ENCODE results near the gene CR1.
"Not testable (repeated sequence)": the region's sequence is repeated elsewhere in the genome, so short reads cannot be mapped to it uniquely, and the experiment has no call there.

The CR1 gene

GRCh38 chr1:207503950-207504349, 8.0 kb downstream of the CR1 start:
- no peak for DNase-seq (ENCODE audit: low spot score)

GRCh38 chr1:207504438-207504837, 8.5 kb downstream of the CR1 start:
- no peak for DNase-seq (ENCODE audit: low spot score)

DNA sequence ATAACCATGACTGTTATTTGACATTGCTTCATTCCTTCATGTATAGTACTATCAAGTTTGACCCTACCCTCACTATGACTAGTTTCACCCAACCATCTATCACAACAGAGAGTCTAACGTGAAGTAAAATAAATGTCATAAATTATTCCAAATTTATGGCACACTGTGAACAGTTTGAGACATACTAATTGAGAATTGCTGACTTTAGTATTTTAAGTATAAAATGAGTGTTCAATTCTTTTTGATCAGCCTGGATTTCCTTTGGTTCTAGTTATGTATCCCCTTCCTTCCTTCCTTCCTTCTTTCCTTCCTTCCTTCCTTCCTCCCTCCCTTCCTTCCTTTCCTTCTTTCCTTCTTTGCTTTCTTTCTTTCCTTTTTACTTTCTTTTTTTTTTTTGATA, 14.5 kb downstream of the CR1 start:
- no peak for DNase-seq (ENCODE audit: low spot score)

DNA sequence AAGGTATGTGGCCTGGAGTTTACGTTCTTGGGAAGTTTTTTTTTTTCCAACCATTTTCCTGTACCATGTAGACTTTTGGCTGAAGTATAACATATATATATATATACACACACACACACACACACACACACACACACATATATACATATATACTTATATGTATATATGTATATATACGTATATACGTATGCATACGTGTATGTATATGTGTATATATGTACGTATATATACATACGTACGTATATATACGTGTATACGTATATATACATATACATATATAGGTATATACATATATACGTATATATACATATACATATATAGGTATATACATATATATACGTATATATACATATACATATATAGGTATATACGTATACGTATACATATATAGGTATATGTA, 18.9 kb downstream of the CR1 start:
- no peak for DNase-seq (ENCODE audit: low spot score)

GRCh38 chr1:207516729-207517128, 20.8 kb downstream of the CR1 start:
- no peak for DNase-seq (ENCODE audit: low spot score)

DNA sequence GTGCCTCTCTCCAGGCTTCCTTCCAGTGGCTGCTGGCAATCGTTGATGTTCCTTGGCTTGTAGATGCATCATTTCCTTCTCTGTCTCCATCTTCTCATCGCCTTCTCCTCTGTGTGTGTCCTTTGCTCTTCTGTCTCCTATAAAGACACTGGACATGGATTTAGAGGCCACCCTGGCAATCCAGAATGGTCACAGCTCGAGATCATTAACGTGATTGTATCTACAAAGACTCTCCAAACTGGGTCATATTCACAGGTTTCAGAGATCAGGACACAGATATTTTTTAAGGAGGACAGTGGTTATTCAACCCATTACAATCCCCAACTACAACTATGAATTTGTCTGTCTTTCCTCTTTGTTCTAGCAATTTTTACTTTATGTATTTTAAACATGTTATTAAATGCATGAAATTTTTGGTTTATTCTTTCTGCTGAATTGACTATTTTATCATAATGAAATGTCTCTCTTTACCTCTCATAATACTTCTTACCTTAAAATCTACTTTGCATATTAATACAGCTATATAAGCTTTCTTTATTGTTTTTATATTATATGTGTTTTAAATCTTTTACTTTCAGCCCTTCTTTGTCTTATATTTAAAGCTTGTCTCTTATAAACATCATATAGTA, 22.8 kb downstream of the CR1 start:
- no peak for DNase-seq (ENCODE audit: low spot score)

GRCh38 chr1:207519505-207520399, 23.8 kb downstream of the CR1 start:
- no peak for DNase-seq (ENCODE audit: low spot score)

DNA sequence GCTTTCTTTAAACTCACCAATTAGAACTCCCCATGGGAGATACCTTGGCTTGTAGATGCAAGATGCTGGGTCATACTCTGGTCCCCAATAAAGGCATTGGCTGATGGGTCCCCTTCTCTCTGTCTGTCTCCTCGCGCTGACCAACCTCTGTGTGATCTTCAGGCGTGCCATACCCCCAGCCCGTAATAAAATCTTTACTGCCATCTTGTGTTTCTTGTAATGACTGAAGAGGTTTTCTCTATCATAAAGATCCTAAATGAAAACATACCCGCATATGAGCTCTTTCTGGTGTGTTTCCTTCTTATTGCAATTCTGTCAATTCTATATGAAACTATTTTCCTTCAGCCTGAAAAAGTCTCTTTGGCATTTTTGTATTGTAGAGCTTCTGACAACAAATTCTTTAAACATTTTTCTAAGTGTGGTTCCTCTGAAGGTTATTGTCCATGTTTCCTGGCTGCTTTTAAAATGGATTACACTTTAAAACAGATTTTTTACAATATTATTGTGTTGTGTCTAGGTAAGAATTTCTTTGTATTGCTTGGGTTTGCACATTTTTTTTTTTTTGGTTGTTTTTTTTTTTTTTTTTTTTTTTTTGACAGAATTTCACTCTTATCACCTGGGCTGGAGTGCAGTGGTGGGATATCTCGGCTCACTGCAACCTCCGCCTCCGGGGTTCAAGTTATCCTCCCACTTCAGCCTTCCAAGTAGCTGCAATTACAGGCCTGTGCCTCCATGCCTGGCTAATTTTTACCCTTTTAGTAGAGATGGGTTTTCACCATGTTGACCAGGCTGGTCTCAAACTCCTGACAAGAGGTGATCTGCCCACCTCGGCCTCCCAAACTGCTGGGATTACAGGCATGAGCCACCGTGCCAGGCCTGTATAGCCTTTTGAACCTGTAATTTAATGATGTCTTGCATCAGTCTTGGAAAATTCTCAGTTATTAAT, 24.7 kb downstream of the CR1 start:
- not testable (repeated sequence) for DNase-seq (ENCODE audit: low spot score)

DNA sequence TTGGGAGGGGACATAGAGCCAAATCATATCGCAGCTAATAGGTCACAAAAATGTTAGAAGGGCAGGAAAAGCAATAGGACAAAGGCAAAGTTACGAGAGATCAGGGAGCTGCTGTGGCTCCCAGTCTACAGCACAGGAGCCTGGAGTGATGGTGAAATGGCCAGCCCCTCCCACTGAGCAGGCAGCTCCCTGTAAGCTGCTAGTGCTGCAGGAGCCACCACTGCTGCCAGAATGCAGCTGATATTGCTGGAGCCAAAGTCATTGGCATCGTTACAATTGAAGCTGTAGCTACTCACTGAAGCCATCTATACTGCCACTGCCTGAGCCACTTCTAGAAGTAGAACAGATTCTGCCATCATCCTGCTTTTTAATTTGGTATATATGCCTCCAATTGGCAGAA, 29.3 kb downstream of the CR1 start:
- DNase-seq (ENCODE audit: low spot score): not testable (repeated sequence)

GRCh38 chr1:207528401-207528800, 32.4 kb downstream of the CR1 start:
- not testable (repeated sequence) for DNase-seq (ENCODE audit: low spot score)

DNA sequence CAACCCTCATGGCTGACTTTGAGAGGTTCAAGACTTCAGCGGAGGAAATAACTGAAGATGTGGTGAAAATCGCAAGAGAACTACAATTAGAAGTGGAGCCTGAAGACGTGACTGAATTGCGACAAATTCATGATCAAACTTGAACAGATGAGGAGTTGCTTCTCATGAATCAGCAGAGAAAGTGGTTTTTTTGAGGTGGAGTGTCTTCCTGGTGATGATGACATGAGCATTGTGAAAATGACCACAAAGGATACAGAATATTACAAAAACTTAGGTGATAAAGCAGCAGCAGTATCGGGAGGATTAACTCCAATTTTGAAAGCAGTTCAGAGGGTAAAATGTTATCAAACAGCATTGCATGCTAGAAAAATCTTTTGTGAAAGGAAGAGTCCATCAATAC, 40.3 kb downstream of the CR1 start:
- not testable (repeated sequence) for DNase-seq (ENCODE audit: low spot score)

DNA sequence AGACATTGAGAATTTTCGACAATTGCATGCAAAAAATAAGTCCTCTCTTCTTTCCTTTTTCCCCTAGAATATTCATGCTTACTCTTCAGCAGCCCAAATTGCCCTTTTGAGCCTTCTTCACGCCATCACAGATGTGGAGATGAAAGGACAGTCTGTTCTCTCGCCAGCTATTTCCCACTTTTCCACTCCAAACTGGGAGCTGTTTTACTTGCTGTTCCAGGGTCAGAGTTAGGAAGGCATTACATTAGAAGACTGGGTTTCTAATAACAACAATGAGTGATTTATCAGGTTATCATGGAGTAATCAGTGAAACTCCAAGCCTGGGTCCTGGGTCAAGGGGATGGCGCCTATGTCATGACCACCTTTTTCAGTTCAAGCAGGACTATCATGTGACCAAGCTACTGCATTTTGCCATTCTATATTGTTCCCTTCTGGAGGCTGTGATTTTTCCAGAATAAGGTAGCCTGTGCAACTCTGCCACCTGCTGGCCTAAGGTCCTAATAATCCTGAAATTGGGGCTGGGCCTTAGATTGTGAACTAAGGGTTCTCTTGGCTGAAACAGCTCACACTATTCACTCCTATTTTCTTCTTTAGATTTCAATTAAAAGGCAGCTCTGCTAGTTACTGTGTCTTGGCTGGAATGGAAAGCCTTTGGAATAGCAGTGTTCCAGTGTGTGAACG, 50.9 kb downstream of the CR1 start:
- not testable (repeated sequence) for DNase-seq (ENCODE audit: low spot score)

DNA sequence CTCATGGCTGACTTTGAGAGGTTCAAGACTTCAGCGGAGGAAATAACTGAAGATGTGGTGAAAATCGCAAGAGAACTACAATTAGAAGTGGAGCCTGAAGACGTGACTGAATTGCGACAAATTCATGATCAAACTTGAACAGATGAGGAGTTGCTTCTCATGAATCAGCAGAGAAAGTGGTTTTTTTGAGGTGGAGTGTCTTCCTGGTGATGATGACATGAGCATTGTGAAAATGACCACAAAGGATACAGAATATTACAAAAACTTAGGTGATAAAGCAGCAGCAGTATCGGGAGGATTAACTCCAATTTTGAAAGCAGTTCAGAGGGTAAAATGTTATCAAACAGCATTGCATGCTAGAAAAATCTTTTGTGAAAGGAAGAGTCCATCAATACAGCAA, 58.9 kb downstream of the CR1 start:
- not testable (repeated sequence) for DNase-seq (ENCODE audit: low spot score)

- DNase-seq (ENCODE audit: low spot score): no peak
These were observed 69.8 kb downstream of the CR1 start for GRCh38 chr1:207565546-207566468.

- not testable (repeated sequence) for DNase-seq (ENCODE audit: low spot score)
These were observed 76.0 kb downstream of the CR1 start for GRCh38 chr1:207571926-207572325.

- DNase-seq (ENCODE audit: low spot score): not testable (repeated sequence)
These were observed 77.1 kb downstream of the CR1 start for GRCh38 chr1:207573074-207573473.

- DNase-seq (ENCODE audit: low spot score): not testable (repeated sequence)
These were observed 79.4 kb downstream of the CR1 start for GRCh38 chr1:207575381-207575780.

GRCh38 chr1:207578796-207579435, 83.0 kb downstream of the CR1 start:
- DNase-seq (ENCODE audit: low spot score): no peak

DNA sequence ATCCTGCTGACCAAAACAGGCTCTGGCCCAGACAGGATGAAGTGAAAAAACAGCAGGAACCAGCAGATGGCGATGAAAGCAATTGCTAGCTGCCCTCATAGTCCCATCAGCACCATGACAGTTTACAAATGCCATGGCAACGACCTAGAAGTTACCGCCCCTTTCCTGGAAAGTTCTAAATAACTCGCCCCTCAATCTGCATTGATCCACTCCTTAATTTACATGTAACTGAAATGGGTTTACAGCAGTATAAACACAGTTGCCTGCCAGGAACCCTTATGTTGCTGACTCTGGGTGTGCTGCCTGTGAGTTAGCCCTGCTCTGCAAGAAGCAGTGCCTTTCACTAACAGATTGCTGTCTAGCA, 83.5 kb downstream of the CR1 start:
- peak; percentile 26 for DNase-seq (ENCODE audit: low spot score)

Data from SK-N-DZ (cell line).